Neuron (in vitro differentiated cells): ENCODE data around the gene HSPD1.
A peak's percentile ranks its signal among the peaks of the same experiment; 100 is the strongest.

Experiments used
- H2AFZ ChIP-seq: one replicate; pipeline ENCODE4 v1.6.1; 2013; ENCODE audit warnings: low read depth, mild to moderate bottlenecking, inconsistent platforms, low read length, moderate library complexity
- H3K27me3 ChIP-seq: one replicate; pipeline ENCODE4 v1.6.1; 2013; ENCODE audit warnings: low read length; ENCODE audit not compliant: insufficient read depth
- H3K36me3 ChIP-seq: one replicate; pipeline ENCODE4 v1.6.1; 2013; ENCODE audit warnings: low read length; ENCODE audit not compliant: insufficient read depth
- H3K4me1 ChIP-seq: one replicate; pipeline ENCODE4 v1.6.1; 2013; ENCODE audit warnings: low read length; ENCODE audit not compliant: insufficient read depth
- H3K4me3 ChIP-seq: 2 replicates; pipeline ENCODE4 v1.5.1; 2013; ENCODE audit warnings: mild to moderate bottlenecking, low read length, moderate library complexity
- H3K9me3 ChIP-seq: one replicate; pipeline ENCODE4 v1.6.1; 2013; ENCODE audit warnings: low read length

Gene HSPD1

DNA sequence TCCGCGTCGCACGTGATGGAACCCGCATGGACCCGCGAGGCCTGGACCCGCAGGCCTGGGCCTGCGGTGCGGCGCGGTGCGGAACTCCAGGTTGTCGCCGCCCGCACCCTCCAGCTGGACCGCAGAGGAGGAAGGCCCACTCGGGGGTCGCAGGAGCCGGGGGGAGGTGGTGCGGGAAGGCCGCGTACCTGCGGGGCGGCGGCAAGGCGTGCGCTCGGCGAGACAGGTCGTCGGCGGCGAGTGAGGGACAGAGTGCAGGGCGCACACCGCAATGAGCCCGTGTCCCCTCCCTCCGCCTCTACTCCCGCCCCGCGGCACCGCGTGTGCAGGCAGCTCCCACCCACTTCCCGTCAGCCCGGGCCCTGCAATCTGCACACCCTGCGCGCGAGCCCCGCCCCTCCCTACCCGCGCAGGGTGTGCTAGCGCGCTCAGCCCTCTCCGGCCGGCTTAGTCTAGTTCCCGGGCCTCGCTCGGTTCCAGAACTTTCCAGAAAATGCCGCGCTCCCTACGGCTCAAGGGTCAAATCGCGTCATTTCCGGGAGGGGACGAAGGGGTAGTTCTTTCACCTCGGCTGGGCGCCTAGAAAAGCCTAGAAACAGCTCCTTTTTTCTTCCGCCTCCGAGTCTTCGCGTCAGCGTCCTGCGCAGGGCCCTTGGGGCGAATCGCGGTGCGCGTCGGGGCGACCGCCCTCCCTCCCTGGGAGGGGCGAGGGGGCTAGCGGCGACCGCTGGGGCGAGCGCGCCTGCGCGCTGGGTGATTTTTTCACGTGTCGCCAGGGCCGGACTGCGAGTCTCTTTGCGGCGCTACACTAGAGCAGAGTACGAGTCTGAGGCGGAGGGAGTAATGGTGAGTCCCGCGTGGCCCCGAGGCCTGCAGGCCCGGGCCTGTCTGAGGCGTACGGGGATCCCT lies at the start of gene HSPD1, which contains the start of gene HSPE1:
TSS of gene HSPD1 (minus strand) at position 247 of the 909 bp plus-strand sequence. CDS start 992 bp downstream, outside the sequence.
TSS of gene HSPE1 (plus strand) at position 786 of the 909 bp plus-strand sequence. CDS start at position 844, 58 bp downstream.
- Histone ChIP-seq H2AFZ (no peak within 1 kb of the TSS), H3K36me3 (peaks cover 64% of the 10 kb centered on the region), H3K9me3 (no peaks in the 10 kb centered on the region), H3K27me3 (no peaks in the 10 kb centered on the region), H3K4me1 (peaks cover 32% of the 10 kb centered on the region), H3K4me3 (peak within 1 kb of the TSS; percentile 99)

DNA sequence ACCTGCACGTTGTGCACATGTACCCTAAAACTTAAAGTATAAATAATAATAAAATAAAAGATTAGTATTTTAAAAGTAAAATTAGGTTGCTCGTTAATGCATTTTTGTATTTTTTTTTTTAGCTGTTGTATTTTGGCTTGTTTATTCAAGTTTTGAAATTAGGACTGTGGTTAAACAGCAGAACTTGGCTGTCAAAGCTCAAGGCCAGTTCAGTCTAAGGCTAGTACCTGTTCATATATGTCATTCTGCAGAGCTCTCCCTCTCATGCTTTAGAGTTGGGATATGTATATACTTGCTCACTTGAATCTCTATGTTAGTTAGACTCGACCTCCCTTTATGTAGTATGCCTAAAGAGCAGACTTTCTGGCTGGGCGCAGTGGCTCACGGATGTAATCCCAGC lies 48.9 kb upstream of the HSPD1 start:
- Histone ChIP-seq H2AFZ (no peak overlapping the region), H3K36me3 (peaks cover 66% of the 10 kb centered on the region), H3K27me3 (no peaks in the 10 kb centered on the region), H3K4me1 (no peaks in the 10 kb centered on the region), H3K9me3 (no peaks in the 10 kb centered on the region), H3K4me3 (no peak overlapping the region)

DNA sequence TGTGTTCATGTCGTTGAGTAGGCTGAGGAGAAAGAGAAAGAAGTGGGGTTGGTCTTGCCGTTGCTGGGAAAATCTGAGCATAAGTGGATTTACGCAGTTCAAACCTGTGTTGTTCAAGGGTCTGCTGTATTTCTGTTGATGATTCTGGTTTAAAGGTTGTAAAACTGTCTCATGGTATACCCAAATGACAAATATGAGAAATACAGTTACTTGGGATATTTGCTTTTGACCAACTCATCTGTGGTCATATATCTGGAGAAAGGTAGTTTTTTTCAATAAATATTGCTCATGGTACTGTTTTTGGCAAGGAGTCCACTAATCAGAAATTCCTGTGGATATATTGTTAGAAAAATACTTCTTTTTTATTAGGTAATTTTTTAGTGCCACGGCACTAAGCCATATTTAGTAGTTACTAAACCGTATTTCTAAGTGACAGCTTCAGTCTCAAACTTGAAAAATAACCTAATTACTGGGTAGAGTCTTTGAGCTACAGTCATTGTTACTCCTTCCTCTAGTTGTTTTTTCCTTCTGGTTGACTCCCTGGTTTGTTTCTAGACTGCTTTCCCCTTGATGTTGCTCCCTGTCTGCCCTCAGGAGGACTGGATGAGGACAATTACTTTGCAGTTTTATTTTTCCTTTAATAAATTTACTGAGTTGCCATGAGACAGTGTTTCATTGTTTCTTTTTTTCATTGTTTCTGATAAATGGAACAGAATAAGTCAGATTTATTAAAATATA lies 47.7 kb upstream of the HSPD1 start:
- no peak overlapping the region for H2AFZ ChIP-seq
- H3K9me3 ChIP-seq = no peaks in the 10 kb centered on the region
- no peak overlapping the region for H3K4me3 ChIP-seq
- no peaks in the 10 kb centered on the region for H3K27me3 ChIP-seq
- no peaks in the 10 kb centered on the region for H3K4me1 ChIP-seq
- peaks cover 65% of the 10 kb centered on the region for H3K36me3 ChIP-seq

DNA sequence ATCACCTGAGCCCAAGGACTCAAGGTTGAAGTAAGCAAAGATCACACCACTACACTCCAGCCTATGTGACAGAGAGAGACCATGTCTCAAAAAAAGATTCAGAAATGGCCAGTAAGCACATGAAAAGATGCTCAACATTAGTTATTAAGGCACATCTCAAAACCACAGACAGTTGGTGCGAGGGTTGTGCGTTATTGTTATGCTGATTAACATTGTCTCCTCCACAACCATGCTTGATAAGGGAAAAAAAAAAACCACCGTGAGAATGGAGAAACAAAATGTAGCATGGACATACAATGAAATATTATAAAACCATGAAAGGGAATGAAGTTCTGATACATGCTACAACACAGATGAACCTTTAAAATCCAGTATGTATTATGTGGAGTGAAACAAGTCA lies 43.6 kb upstream of the HSPD1 start:
- no peaks in the 10 kb centered on the region for H3K9me3 ChIP-seq
- no peaks in the 10 kb centered on the region for H3K4me1 ChIP-seq
- peaks cover 64% of the 10 kb centered on the region for H3K36me3 ChIP-seq
- no peak overlapping the region for H2AFZ ChIP-seq
- no peaks in the 10 kb centered on the region for H3K27me3 ChIP-seq
- no peak overlapping the region for H3K4me3 ChIP-seq

DNA sequence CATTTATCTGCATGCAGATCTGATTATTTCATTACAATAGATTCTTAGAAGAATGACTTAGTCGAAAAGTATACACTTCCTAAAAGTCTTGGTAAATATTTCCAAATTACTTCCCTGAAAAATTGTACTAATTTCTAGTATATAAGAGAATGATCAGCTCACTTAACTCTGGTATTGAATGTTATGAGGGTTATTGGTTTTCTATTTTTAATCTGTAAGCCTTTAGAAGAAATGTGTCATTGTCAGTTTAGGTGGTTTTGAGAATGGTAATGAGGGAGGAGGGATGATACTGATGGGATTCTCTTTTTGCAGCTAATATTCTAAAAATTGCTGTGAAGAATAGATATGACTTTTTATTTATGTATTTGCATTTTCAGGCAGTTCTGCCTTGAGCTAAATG lies 40.1 kb upstream of the HSPD1 start:
- no peak overlapping the region for H2AFZ ChIP-seq
- peaks cover 70% of the 10 kb centered on the region for H3K36me3 ChIP-seq
- H3K4me1 ChIP-seq = no peaks in the 10 kb centered on the region
- no peak overlapping the region for H3K4me3 ChIP-seq
- no peaks in the 10 kb centered on the region for H3K9me3 ChIP-seq
- H3K27me3 ChIP-seq = no peaks in the 10 kb centered on the region

DNA sequence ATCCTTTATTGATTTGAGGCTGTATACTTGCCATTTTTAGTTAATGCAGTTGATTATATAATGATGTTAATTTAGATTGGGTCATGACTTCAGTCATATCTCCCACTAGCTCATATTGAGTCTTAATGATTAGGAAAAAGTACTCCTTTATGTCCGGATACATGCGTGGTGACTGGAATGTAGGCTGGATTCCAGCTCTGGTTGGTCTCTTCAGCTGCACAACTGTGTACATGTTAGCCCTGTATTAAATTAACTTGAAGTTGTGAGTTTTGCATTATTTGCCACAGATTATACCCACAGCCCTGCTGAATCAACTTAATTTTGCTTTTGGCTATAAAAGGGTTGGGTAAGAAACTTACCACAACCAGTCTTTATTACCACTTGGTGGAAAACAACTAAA lies 38.8 kb upstream of the HSPD1 start:
- Histone ChIP-seq H3K4me1 (no peaks in the 10 kb centered on the region), H3K4me3 (no peak overlapping the region), H2AFZ (no peak overlapping the region), H3K27me3 (no peaks in the 10 kb centered on the region), H3K36me3 (peaks cover 66% of the 10 kb centered on the region), H3K9me3 (no peaks in the 10 kb centered on the region)

DNA sequence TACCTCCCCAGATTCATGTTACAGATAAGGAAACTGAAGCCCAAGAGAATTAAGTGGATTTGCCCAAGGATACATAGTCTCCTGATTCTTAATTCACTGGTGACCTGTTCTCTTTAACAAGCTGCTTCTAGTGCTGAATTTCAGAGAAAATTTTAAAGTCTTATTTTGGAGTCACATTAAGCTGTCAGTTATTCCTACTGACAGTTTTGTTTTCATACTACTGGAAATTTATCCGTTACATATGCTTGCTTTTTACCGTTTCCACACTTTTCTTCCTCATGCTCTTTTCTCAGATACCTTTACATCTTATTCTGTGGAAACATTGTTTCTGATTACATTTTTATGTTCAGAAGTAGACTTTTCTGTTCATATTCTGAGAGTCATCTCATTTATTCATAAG lies 17.5 kb upstream of the HSPD1 start:
- peak overlapping the region; percentile 83 for H3K4me3 ChIP-seq
- H2AFZ ChIP-seq = no peak overlapping the region
- H3K9me3 ChIP-seq = no peaks in the 10 kb centered on the region
- peaks cover 4% of the 10 kb centered on the region for H3K36me3 ChIP-seq
- H3K4me1 ChIP-seq = peaks cover 17% of the 10 kb centered on the region
- H3K27me3 ChIP-seq = no peaks in the 10 kb centered on the region

DNA sequence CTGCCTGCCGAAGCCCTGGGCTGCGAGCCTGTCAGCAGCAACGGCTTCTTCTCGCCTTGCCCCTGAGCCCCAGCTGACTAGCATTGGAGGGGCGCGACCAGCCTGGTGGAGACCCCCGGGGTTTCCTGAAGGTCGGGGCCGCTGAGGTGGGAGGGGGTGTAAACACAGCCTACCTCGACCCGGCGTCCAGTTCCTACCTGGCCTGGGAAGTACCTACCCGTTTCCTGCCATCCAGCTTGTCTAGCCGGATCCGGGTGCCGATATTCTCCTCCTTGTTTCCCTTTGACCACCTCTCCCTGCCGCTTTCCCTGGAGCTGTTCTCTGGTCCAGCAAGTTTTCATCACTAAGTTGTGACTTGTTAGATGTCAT lies 16.7 kb upstream of the HSPD1 start:
- Histone ChIP-seq H3K4me1 (peaks cover 17% of the 10 kb centered on the region), H3K4me3 (peak overlapping the region; percentile 83), H3K36me3 (peaks cover 4% of the 10 kb centered on the region), H3K9me3 (no peaks in the 10 kb centered on the region), H2AFZ (peak overlapping the region; percentile 8), H3K27me3 (no peaks in the 10 kb centered on the region)

DNA sequence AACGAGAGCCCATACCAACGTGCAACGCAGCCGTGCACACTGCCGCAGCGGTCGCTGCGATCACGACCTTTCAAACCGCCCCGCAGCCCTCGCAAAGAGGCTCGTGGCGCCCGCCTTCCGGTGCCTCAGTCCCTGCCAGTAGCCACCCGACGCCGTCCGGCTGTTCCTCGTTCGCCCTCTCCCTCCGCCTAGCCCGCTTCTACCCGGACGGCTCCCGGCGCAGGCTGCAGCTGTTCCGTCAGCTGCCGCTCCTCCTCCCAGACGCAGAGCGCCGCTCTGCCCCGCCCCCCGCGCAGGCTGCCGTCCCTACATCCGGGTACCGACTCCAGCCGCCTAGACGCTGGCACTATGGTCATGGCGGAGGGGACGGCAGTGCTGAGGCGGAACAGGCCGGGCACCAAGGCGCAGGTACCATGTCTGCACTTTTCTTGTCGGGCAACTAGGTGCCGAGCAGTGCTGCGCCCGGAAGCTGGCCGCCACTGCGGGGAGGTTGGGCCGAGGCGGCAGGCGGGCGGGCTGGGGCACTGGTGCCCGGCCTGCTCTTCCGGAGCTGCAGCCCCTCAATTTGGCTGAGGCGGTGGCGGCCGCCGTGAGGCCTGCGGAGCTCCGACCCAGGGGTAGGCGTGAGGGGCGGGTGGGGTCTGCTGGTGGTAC lies 16.2 kb upstream of the HSPD1 start, which contains the start of gene MOB4:
TSS of gene MOB4 (plus strand) at position 328 of the 654 bp plus-strand sequence. CDS start at position 349, 21 bp downstream.
- Histone ChIP-seq H3K27me3 (no peaks in the 10 kb centered on the region), H3K4me3 (peak within 1 kb of the TSS; percentile 83), H2AFZ (peak within 1 kb of the TSS; percentile 69), H3K9me3 (no peaks in the 10 kb centered on the region), H3K36me3 (peaks cover 4% of the 10 kb centered on the region), H3K4me1 (peaks cover 17% of the 10 kb centered on the region)

DNA sequence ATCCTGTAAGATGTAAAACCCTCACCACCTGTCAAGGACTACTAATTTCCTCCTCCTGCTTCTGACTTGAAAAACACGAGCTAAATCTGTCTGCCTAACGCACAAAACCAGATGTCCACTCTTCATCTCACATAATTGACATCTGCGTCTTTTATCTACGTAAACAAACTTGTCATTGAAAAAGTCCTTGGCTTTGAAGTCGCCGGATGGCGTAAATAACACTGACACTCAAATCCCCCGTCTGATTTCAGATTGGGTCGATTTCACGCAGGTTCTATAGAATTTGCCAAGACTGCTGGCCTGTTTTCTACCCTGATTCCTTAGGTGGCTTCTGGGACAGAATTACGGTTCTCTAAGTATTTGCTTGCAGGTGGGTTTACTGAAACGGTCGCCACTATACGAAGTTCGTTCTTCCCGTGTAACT lies 15.7 kb upstream of the HSPD1 start:
- Histone ChIP-seq H3K36me3 (peaks cover 4% of the 10 kb centered on the region), H2AFZ (peak overlapping the region; percentile 69), H3K27me3 (no peaks in the 10 kb centered on the region), H3K4me3 (peak overlapping the region; percentile 83), H3K4me1 (peaks cover 17% of the 10 kb centered on the region), H3K9me3 (no peaks in the 10 kb centered on the region)

DNA sequence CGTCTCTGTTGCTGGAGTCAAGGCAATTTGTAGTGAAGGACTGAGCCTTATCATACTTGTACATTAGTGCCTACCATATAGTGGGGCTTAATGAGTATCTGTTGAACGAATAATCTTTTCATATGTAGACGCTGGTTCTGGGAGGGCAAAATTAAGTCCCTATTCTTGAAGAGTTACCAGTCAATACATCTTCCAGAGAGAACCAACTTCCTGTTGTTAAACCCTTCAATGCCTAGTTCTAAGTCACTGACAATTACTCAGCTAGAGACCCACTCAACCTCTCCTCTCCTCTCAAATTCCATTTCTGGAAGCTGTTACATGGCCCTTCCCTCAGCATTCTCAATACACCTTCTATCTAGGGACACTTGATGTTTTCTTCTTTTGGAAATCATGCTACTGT lies 15.1 kb upstream of the HSPD1 start:
- Histone ChIP-seq H3K4me1 (peaks cover 17% of the 10 kb centered on the region), H3K27me3 (no peaks in the 10 kb centered on the region), H3K4me3 (peak overlapping the region; percentile 83)

DNA sequence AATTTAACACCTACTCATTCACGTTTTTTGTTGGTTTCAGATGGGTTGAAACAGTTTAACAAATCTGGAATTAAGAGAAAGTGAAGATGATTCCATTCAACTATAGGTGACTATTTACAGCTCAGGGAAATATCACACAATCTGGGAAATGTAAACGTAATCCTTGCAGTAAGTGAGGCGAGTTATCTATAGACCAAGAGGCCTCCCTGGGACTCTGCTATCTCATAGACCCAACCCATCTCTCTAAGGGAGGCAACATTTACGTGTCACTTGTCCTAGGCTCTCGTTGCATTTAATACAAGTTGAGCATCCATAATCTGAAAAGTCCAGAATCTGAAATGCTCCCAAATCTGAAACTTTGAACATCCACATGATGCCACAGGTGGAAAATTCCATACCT lies 14.3 kb upstream of the HSPD1 start:
- Histone ChIP-seq H3K4me3 (no peak overlapping the region), H3K4me1 (peaks cover 17% of the 10 kb centered on the region), H3K27me3 (no peaks in the 10 kb centered on the region), H3K36me3 (peaks cover 6% of the 10 kb centered on the region), H3K9me3 (no peaks in the 10 kb centered on the region), H2AFZ (no peak overlapping the region)

More for the DNA sequence above, 15.1 kb upstream of the HSPD1 start:
- no peaks in the 10 kb centered on the region for H3K9me3 ChIP-seq
- peak overlapping the region; percentile 69 for H2AFZ ChIP-seq
- H3K36me3 ChIP-seq = peaks cover 4% of the 10 kb centered on the region

DNA sequence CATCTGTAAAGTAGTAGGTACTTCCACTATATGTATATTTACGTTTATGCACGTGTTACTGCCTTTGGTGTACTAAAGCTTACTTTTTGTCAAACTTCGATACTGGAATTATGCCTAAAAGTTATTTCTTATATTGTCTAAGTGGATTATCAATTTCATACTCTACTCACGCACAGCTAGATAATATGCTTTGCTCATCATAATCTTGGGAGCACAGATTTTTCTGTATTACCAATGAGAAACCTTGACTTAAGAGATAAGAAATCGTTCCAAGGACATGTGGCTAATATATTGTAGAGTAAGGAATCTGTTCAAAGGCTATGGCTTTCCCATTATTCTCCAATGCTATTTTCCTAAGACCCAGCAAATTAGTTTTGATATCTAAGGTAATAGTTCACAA lies 7.0 kb upstream of the HSPD1 start:
- no peak overlapping the region for H2AFZ ChIP-seq
- H3K4me1 ChIP-seq = peaks cover 6% of the 10 kb centered on the region
- H3K27me3 ChIP-seq = no peaks in the 10 kb centered on the region
- H3K9me3 ChIP-seq = no peaks in the 10 kb centered on the region
- no peak overlapping the region for H3K4me3 ChIP-seq
- peaks cover 37% of the 10 kb centered on the region for H3K36me3 ChIP-seq
